GM18517 (cell line): Measurements from ENCODE around the gene NDUFS6.
"Not testable (repeated sequence)": the region's sequence is repeated elsewhere in the genome, so short reads cannot be mapped to it uniquely, and the experiment has no call there.

Experiments used
- ATAC-seq: cut with Tn5 transposase; IDR thresholded peaks from one replicate; pipeline ENCODE4 v1.9.1; 2021; ENCODE audit warnings: mild to moderate bottlenecking, moderate library complexity; ENCODE audit not compliant: unreplicated experiment

The NDUFS6 gene

DNA sequence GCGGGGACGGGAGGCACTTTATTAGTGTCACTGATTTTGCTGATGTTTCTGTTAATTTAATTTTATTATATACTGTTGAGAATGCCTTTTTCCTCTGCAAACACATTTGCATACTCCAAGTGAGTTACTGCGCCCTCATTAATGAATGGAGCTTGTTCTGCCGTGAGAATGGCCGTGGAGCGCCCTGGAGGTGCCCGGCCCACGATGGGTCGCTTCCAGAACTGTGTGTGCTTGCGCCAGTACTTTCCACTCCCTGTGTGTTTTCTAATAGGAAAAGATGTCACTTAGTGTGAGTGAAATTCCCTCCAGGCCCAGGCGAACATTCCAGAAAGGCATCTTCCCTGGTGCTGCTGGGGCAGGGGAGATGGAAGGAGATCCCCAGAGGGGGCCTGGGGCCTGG lies 30.1 kb downstream of the NDUFS6 start:
- ATAC-seq, result no peak

DNA sequence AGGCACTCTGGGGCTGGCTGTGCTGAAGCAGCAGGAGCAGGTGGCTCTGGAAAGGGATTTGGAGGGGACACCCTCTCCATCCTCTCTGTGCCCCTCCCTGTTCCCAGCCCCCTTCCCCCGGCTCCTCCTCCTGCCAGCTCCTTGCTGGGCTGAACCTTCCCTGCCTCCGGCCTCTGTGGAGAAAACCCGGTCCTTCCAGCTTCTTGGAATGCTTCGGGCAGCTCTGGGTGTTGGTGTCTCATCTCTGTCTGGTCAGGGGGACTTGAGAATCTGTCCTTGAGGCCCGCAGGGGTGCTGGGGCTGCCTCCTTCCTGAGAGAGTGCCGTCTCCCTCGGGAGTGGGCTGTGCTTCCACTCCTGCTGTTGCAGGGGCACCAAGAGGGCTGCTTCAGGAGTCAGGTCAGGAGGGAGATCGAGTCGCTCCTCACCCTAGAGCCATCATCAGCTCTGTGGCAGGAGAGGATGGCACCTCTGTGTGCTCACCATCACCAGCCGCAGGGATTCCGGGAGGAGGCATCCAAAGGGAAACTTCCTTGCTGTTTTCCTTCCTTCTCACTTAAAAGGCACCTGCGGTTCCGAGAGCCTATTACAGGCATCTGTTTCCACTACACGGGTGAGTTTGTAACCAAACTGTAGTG lies 30.6 kb downstream of the NDUFS6 start:
- no peak for ATAC-seq

DNA sequence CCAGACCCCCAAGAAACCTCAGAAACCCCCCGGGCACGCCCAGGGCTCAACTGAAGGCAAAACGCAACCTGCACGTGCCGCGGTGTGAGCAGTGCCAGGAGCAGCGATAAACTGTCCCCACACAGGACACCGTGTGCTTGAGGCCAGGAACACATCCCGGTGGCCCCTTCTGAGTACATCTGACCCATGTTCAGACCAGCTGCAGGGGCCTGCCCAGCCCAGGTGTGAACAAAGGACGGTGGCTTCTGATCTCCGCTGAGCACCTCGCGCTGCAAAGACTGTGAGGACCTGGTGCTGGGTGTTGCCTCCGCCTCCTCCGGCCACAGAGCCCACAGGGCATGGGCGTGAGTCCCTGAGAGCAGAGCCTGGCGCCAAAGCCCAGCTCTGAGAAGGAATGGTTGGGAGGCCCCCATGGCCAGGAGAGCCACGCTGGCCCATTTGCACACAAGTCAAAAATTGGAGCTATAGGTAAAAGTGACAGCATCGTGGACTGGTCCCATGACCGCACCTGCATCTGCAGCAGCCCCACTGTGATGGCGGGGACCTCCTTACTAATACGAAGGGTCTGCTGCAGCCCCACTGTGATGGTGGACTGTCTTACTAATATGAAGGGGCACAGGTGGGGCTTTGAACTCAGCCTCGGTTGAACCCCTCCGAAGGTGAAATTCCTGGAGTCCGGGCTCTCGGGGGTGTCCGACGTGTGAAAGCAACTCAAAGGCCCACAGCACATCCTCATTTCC lies 31.5 kb downstream of the NDUFS6 start:
- ATAC-seq, result no peak

DNA sequence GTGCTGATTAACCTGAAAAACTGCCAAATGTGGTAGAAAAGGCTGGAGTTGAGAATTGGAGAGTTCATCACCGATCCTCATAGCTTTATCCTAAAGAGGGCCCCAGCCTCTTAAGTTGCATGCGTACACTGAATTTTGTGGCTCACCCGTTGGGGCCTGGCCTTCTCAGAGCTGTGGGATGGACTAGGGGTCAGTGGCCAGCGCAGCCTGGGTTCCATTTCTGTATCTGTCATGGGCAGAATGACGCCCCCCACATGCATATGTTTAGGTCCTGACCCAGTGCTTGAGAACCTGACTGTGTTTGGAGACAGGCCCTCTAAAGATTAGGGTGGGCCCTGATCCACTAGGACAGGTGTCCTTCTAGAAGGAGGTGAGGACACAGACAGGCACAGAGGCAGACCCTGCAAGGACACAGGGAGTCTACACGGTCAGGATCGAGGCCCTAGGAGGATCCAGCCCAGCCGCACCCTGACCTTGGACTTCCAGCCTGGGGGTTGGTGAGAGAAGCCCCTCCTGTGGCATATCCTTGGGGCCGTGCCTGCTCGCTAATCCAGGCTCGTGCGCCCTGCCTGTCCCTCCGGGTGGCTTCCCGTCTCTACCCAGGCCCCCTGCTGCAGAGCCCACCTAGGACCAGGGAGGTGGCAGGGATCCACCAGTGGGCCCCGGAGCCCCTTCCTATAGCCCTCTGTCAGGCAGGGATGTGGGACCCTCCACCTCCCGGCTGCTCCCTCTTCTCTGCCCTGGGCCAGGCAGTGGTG lies 32.2 kb downstream of the NDUFS6 start:
- no peak for ATAC-seq

DNA sequence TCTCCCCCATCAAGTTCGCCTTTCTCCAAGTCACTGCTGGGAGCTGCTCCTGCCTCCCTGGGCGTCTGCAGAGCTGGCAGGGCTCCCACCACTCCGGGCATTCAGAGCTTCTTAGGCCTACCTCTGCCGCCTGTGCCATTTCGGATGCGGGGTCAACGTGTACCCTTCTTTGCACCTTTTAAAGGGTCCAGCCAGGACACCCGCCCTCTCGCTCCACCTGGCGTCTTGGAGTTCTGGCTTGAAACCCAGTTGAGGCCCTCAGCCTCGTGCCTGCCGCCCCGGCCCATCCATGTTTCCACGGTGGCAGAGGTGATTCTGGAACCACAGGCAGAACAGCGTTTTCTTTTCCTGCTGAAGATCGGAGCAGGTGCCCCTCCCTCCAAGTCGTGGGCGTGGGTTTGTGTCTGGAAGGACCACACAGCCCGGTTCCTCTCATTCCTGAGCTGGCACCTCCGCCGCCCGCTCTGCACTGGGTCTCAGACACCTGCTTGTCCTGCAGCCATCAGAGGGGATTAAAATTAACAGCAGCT lies 32.9 kb downstream of the NDUFS6 start:
- no peak for ATAC-seq

DNA sequence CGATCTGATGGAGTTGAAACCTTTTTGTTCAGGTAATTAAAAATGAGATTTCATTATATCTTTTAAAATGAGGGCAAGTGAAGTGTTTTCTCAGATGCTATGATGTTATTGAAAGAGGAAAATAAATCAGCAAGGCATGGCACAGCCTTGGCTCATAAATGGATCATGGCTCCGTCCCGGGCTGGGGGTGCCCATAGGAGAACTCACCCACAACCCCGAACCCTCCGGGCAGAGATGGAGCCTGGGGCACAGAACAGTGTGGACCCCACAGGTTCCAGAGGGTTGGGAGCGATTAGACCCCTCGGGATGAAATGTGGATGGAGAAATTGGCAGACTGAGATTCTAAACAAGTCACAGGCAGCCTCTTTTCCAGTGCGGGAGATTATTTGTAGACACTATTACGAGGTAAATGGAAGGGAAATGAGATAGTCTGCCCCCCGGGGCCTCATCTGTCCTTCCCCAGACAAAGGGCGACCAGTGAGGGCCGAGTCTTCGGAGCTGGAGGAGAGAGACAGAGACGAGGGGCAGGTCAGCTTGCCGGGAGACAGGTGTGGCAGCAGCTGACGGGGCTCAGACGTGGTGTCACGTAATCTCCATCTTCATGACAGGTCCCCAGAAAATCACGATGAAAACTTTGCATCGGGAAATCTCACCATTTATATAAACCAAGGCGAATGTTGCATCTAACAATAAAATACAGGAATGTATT lies 33.7 kb downstream of the NDUFS6 start:
- no peak for ATAC-seq

DNA sequence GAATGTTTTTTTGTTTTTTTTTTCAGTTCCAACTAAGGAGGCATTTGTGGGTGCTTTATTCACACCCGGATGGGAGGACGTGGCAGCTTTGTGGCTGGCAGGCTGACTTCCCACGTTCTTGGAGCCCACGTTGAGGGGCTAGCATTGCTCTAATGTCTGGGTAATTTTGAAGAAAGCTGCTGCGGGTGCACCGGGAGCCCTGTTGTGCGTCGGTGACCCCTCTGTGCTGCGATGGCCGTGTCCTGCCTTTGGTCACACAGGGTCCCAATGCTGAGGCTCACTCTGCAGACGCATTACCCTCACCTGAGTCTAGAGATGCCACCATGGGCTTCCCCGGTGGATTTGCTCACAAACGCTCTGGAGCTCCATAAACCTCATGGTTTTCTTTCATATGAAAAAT lies 34.2 kb downstream of the NDUFS6 start:
- no peak for ATAC-seq

DNA sequence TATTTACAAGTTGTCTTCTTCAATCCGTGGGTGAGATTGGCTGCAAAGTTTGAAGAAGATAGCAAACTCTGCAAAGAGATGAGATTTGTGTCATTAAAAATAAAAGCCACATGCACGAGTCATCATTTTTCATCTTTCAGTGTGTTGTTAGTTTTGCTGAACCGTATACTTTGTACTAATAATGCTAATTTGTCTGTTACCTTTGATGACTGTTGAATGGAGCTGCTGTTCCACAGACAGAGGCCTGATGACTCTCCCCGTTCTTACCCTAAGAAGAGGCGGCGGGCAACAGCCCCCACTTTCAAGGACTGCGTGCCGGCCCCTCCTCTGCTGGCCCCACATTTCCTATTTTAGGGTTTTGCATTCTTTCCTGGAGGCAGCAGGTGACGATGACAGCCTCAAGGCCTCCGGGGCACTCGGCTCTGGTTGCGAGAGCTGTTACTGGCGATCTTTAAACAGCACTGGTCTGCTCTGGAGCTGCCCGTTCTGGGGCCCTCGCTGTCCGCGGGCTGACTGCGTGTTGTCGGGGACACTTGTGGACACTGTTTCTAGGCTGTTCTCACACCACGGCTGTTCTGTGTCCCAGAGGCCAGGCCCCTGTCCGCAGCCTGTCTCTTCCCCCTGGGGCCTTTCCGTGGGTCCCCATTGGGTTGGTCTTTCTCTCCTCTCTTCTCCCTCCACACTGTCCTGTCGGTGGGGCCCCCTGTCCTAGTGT lies 35.1 kb downstream of the NDUFS6 start:
- no peak for ATAC-seq

DNA sequence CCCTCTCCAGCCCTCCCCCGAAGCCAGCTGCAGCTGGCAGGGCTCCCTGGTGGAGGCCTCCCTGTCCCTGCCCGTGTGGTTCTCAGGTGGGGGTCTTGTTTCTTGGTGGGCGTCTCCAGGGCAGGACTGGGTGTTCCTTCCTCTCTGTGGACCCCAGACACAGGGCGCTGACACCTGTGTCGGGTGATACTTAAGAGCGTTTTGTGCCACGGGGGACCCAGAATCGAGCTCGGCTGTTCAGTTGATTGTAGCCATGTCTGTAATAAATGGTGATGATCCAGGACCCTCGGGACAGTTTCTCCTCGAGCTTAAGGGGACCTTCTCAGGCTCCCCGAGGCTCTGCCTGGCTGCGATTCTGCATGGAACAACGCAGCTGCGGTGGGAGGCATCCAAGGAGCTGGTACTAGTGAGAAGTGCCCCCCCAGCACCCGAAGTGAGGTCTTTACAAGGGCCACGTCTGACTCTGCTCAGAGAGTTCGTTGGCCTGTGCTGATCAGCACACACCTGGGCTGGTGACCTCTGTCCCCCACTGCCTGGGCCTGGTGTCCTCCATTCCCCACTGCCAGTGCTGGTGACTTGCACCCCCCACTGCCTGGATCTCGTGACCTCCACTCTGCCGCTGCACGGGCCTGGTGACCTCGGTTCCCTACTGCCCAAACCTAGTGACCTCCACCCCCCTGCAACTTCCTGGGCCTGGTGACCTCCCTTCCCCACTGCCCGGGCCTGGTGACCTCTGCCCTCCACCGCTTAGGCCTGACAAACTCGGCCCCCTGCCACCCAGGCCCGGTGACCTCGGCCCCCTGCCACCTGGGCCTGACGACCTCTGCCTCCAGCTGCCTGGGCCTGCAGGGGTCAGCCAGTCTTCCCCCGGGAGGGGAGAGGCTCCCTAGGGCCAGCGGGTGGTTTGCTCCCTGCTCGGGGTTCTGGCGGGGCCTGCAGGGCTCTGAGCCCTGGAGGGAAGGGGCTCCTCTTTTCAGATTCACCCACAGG lies 36.0 kb downstream of the NDUFS6 start:
- ATAC-seq, result no peak

DNA sequence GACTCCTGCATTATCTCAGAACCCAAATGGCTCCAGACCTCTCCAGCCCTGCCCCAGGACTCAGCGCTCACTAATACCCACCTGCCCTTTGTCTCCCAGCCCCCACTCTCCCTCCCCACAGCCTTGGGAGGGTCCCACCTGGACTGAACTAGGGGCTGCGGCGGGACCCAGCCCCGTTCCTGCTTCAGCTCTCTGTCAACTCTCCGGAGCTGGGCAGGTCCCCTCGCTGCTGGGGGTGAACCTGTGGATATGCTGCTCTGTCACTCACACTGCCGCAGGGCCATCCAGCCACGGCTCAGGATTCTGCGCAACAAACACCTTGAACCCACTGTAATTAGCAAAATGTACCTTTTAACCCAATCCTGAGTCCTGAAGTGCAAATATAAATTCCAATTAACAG lies 36.8 kb downstream of the NDUFS6 start:
- no peak for ATAC-seq

DNA sequence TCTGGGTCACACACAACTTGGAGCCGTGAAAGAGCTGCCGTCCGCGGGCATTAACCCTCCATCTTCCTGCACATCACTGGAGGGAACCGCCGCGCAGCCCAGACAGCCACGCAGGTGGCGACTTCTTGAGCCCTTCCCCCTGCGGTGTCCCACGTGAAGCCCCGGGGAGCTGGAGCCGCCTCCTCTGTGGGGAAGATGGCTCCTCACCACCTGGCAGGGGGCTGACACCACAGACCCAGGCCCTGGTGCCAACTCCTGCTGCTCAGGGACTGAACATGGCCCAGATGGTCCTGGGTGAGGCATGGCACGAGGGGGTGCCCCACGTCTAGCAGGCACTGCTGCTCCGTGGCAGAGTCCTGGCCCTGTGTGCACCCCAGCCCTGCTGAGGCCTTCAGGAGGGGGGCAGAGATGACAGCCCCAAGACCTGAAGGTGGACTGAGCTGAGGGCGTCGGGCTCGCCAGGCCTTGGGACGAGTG lies 38.9 kb downstream of the NDUFS6 start:
- ATAC-seq, result no peak

DNA sequence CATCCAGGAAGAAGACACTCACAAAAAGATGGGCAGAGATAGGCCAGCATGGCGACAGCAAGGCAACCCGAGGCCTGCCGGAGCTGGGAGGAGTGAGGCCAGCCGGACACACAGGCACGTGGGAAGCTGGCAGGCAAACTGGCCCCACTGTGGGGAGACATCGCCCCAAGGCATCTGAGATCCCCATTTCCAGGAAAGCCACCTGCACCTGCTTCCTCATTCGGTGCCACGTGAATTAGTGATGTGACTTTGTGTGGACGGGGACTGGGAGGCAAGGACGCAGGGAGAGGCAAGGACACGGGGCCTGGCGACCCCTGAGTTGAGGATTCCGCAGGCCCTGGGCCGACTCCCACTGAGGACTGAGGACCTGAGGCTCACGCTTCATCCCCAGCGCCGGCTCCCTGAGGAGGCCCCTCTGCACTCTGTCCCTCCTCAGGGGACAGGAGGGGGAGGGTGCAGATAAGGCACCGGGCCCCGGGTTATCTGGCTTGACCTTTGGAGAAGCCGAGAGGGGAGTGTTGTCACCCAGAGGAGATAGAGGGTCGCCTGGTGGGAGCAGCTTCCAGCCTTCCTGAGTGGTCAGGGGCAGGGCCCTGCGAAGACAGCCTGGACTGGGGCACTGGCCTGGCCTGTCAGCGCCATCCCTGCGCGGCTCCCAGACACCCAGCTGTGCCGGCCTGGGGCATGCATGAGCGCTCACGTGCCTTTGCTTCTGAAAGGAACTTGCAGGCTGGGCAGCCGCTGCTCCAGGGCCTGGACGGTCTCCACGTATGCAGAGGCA lies 39.7 kb downstream of the NDUFS6 start:
- no peak for ATAC-seq

DNA sequence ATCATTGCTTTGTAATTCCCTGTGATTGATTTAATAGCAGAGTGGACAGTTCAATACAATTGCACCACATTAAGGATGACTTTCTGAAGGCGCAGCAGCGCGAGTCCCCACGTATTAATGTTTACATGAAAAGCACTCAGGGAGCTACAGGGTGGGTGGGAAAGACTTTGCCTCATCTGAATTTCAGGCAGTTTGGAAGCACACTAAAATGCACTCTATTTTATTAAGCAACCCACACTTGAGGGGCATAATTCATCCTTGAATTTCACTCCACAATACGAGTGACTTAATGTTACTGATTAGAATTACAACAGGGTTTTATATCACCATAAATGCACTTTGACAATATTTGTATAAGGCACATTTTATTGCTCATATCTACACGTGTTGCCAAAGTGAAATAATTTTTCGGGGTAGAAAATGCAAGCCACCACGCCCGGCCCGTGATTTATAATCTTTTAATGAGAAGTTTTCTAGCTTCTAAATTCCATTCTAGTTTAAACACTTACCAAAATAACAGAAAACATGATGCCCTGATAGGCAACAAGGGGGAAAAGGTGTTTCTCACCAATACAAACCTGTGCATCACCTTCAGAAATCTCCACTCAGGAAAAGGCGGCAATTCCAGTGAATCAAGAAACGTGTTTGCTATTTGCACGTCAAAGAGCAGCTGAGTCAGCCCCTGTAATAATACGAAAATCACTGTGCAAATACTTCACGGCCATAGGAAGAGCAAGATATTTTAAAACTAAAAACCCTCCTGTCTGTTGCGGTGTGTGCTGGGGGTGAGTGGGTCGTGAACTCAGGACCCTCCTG lies 41.0 kb downstream of the NDUFS6 start:
- ATAC-seq, result no peak

DNA sequence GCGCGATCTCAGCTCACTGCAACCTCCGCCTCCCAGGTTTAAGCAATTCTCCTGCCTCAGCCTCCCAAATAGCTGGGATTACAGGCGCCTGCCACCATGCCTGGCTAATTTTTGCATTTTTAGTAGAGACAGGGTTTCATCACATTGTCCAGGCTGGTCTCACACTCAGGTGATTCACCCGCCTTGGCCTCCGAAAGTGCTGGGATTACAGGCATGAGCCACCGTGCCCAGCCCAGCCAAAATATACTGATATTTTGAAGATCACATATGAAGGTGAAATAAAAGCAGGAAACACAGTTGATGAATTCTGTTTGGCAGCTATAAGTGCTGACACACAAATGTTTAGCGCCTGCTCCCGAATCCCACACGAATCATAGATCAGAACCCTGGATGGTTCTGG lies 42.6 kb downstream of the NDUFS6 start:
- not testable (repeated sequence) for ATAC-seq

DNA sequence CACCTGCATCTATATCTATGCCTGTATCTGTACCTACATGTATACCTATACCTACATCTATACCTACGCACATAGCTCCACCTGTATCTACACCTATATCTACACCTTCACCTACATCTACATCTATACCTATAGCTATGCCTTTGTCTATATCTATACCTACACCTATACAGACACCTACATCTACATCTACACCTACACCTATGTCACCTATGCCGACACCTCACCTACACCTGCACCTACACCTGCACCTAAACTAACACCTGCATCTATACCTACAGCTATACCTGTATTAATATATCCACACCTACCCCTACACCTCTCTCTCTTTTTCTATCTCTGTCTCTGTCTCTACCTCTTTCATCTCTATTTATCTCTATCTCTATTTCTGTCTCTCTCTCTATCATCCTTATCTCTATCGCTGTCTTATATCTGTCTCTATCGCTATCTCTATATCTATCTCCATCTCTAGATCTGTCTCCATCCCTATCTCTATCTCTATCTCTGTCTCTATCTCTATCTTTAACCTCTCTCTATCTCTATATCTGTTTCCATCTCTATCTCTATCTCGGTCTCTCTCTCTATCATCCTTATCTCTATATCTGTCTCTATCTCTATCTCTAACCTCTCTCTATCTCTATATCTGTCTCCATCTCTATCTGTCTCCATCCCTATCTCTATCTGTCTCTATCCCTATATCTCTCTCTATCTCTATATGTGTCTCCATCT lies 43.7 kb downstream of the NDUFS6 start:
- ATAC-seq, result no peak

DNA sequence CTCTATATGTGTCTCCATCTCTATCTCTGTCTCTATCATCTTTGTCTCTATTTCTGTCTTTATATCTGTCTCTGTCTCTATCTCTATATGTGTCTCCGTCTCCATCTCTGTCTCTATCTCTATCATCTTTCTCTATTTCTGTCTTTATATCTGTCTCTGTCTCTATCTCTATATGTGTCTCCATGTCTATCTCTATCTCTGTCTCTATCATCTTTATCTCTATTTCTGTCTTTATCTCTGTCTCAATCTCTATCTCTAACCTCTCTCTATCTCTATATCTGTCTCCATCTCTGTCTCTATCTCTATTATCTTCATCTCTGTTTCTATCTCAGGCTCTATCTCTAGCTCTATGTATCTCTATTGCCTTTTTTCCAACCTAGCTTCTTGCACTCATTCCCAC lies 44.5 kb downstream of the NDUFS6 start:
- ATAC-seq, result no peak

DNA sequence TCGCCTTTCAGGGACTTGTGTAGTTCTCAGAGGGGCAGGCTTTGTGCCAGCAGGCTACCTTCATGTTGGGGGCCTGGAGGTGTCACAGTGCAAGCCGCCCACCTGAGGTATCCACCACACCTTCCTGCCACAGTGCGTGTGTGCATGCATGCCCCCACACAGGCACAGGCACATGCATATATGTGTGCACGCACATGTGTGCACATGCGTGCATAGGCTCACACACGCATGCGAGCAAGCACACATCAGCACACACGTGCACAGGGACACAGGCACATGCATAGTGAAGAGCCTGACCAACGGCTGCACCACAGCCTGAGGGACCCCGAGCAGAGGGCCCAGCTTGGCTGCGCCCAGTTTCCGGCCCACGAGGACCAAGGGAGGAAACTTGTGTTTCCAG lies 45.4 kb downstream of the NDUFS6 start:
- no peak for ATAC-seq
